Transverse colon (tissue), 4 donors: ENCODE measurements around the gene SLC37A1. TPM values are rescaled to one million over a fixed set of nuclear protein-coding genes. Genes with fewer than 3 reads are reported as not detected.

Experiments used
- DNase-seq: peaks from one replicate; pipeline ENCODE4 v3.0.0-alpha.2; 2019
- H3K27ac ChIP-seq, 4 donors: fragments of 200-600 bp; sonication (generic); 2 replicates each; pipeline ENCODE4 v1.5.1; 2016 to 2018; ENCODE audit warnings: inconsistent platforms in 4 of 4
- H3K27me3 ChIP-seq: fragments of 200-600 bp; sonication (generic); 2 replicates; pipeline ENCODE4 v1.5.1; 2017; ENCODE audit warnings: inconsistent platforms
- H3K36me3 ChIP-seq, 4 donors: fragments of 200-600 bp; sonication (generic); 2 replicates each; pipeline ENCODE4 v1.5.1; 2017 to 2019; ENCODE audit warnings: inconsistent platforms in 4 of 4
- H3K4me1 ChIP-seq, 4 donors: fragments of 200-600 bp; sonication (generic); 2 replicates each; pipeline ENCODE4 v1.5.1; 2017 to 2020; ENCODE audit warnings: inconsistent platforms in 4 of 4
- H3K4me3 ChIP-seq, 4 donors: fragments of 200-600 bp; sonication (generic); 1 replicate in 1 of 4; 2 replicates in 3 of 4; pipeline versions ENCODE4 v1.5.1 to v1.6.1; 2017 to 2019; ENCODE audit warnings: inconsistent platforms in 4 of 4
- H3K9me3 ChIP-seq, 2 donors: fragments of 200-600 bp; sonication (generic); 2 replicates each; pipeline ENCODE4 v1.5.1; 2017 to 2019; ENCODE audit warnings: inconsistent platforms in 2 of 2
- EP300 ChIP-seq: sonication (generic); formaldehyde crosslinking; IDR thresholded peaks from one replicate; pipeline ENCODE4 v1.6.1; 2017; ENCODE audit warnings: antibody characterized with exemption, low read depth
- POLR2A ChIP-seq: fragments of 450-650 bp; IDR thresholded peaks from one replicate; pipeline ENCODE4 v1.6.1; 2016; ENCODE audit warnings: antibody characterized with exemption, mild to moderate bottlenecking, moderate library complexity
- POLR2AphosphoS5 ChIP-seq, 3 donors: sonication (generic); formaldehyde crosslinking; IDR thresholded peaks; one replicate each; pipeline ENCODE4 v1.6.1; 2016; ENCODE audit warnings: antibody characterized with exemption in 3 of 3
- WGBS, 2 donors: methylation state at CpG; one replicate each; pipeline ENCODE4 v1.1.5; 2018; ENCODE audit warnings: low coverage in 1 of 2; 5-methylcytosine and 5-hydroxymethylcytosine counted together
- in situ Hi-C, 4 donors: fragments of 200-750 bp; cut with MboI; loops; one replicate each; pipeline versions ENCODE4 v1.15.0 to v1.15.1; 2017; ENCODE audit warnings: low sequenced_read_pairs in 3 of 4, low pct_ligation_motif_present in 1 of 4, low pct_unique_long_range_greater_than_20kb in 1 of 4
- intact Hi-C: fragments of 100-400 bp; cut with DNase I; formaldehyde crosslinking; loops from one replicate; pipeline ENCODE4 v1.15.1; 2023; ENCODE audit warnings: low total_unique reads
- total RNA-seq, 4 donors: library from RNA; depleted of rRNA; stranded (reverse); fragments of >200 nt; gene quantifications; one replicate each; pipeline ENCODE4 v1.1.0, GENCODE V29; 2016
- TF ChIP-seq, protein P1 (sequence below), 5 experiments: fragments of 200-600 bp in 3 of 5; fragments of 450-650 bp in 2 of 5; sonication (generic) in 3 of 5; IDR thresholded peaks; 1 replicate in 2 of 5; 2 replicates in 3 of 5; pipeline ENCODE4 v1.5.1; 2016 to 2017; ENCODE audit warnings: antibody characterized with exemption in 5 of 5, inconsistent platforms in 3 of 5, mild to moderate bottlenecking in 2 of 5, moderate library complexity in 1 of 5

SLC37A1 gene
- total RNA-seq, 4 donors from 2014 or later: 80.8 to 139 (median 117) TPM

GRCh38 chr21:42578034-42578433 is 64.4 kb downstream of the SLC37A1 start:
- H3K4me3 ChIP-seq: no peak overlapping the region
- no peaks in the 10 kb centered on the region for H3K27me3 ChIP-seq
- intact Hi-C loops: no loop called here
- H3K36me3 ChIP-seq: peaks cover 0 to 26% (median 2%) of the 10 kb centered on the region in 4 donors
- DNase-seq: peak; percentile 2
- in situ Hi-C loops: loop anchor here in 2 of 4 donors (25.0 kb wide), 2 partner anchors 184 to 234 kb away; no protein-coding TSS in a partner anchor
- TF ChIP-seq, protein P1, sequence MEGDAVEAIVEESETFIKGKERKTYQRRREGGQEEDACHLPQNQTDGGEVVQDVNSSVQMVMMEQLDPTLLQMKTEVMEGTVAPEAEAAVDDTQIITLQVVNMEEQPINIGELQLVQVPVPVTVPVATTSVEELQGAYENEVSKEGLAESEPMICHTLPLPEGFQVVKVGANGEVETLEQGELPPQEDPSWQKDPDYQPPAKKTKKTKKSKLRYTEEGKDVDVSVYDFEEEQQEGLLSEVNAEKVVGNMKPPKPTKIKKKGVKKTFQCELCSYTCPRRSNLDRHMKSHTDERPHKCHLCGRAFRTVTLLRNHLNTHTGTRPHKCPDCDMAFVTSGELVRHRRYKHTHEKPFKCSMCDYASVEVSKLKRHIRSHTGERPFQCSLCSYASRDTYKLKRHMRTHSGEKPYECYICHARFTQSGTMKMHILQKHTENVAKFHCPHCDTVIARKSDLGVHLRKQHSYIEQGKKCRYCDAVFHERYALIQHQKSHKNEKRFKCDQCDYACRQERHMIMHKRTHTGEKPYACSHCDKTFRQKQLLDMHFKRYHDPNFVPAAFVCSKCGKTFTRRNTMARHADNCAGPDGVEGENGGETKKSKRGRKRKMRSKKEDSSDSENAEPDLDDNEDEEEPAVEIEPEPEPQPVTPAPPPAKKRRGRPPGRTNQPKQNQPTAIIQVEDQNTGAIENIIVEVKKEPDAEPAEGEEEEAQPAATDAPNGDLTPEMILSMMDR (IDR thresholded peaks at IDR 0.05): no peak
- TF ChIP-seq EP300 (no peak), POLR2A (no peak), POLR2AphosphoS5 (IDR thresholded peaks at IDR 0.05) (no peak)
- no peak overlapping the region for H3K27ac ChIP-seq
- WGBS, 2 donors: 92 to 94% methylated on average over 6 to 9 of the region's 9 CpGs
- no peaks in the 10 kb centered on the region for H3K9me3 ChIP-seq
- no peaks in the 10 kb centered on the region for H3K4me1 ChIP-seq

- peak; percentile 1 for DNase-seq
- Histone ChIP-seq H3K27me3 (no peaks in the 10 kb centered on the region), H3K9me3 (no peaks in the 10 kb centered on the region), H3K27ac (no peak overlapping the region), H3K4me1 (no peaks in the 10 kb centered on the region), H3K36me3 (peaks cover 0 to 26% (median 2%) of the 10 kb centered on the region in 4 donors), H3K4me3 (no peak overlapping the region)
- TF ChIP-seq POLR2AphosphoS5 (IDR thresholded peaks at IDR 0.05) (no peak), EP300 (no peak)
- in situ Hi-C loops (loop anchor here in 2 of 4 donors (25.0 kb wide), 2 partner anchors 183 to 233 kb away; no protein-coding TSS in a partner anchor), intact Hi-C loops (no loop called here)
- WGBS, 2 donors: 87 to 93% methylated on average over 3 to 12 of the region's 12 CpGs
Measured at GRCh38 chr21:42578761-42579415, 65.2 kb downstream of the SLC37A1 start.

DNA sequence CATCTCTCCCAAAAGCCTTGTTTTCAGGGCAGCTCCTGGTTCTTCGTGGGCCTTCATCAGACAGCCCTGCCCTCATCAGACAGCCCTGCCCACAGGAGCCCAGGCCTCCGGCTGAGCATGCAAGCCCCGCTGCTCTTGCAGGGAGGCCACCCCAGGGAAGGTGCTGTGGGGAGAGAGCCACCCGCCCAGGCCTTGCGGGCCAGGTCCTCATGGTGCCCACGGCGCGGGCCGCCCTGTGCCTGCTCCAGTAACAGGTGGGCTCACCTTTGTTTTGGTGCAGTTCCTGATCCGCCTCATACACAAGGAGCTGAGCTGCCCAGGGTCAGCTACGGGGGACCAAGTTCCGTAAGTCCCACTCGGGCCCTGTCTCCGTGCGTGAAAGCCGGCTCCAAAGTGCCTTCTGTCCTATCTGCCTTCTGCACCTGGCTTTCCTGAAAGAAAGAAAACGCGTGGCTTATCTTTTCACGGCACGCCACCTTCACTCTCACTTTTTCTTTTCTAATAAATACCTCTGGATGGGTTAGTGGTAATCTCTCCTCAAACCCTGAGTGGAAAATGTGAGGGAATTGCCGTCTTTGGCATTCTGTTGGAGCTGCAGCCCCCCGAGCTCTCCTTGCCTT is 65.9 kb downstream of the SLC37A1 start:
- intact Hi-C loops: no loop called here
- H3K27me3 ChIP-seq: no peaks in the 10 kb centered on the region
- TF ChIP-seq POLR2A (no peak), EP300 (no peak), POLR2AphosphoS5 (IDR thresholded peaks at IDR 0.05) (no peak)
- TF ChIP-seq, protein P1 (IDR thresholded peaks at IDR 0.05): no peak
- H3K27ac ChIP-seq: no peak overlapping the region
- H3K9me3 ChIP-seq: no peaks in the 10 kb centered on the region
- WGBS, 2 donors: 83 to 89% methylated on average over 1 to 17 of the region's 22 CpGs
- H3K4me1 ChIP-seq: no peaks in the 10 kb centered on the region
- DNase-seq: peak; percentile 8
- in situ Hi-C loops: loop anchor here in 2 of 4 donors (25.0 kb wide), 2 partner anchors 183 to 233 kb away; no protein-coding TSS in a partner anchor
- peaks cover 0 to 26% (median 2%) of the 10 kb centered on the region in 4 donors for H3K36me3 ChIP-seq
- H3K4me3 ChIP-seq: no peak overlapping the region

DNA sequence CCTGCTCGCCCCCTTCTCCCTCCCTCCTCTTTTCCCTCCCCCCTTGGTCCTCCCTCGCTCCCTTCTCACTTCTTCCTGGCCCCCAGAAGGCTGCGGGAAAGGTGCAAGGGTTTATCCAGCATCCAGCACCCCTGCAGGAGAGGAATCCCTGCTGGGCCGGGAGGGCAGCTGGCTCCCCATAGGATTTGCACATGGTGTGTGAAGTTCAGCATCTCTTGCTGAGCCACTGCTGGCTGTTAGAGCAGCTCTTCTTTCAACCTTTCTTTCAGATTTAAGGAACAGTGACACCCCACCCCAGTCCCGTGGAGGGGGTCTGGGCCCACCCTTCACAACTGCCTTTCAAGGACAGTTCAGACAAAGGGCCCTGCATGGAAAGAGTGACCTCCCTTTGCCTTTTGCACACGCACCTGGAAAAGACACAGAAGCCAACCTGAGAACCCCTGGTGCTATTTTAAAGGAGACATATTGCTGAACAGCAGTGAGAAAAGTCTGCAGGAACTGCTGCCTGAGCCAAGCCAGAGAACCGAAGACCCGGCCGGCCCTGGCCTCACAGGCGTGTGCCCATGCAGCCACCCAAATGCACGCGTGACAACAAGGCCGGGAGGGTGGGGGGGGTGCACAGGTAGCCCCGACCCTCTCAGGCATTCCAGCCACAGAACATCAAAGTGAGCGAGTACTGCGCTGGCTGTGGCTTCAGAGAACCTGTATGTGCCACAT is 66.6 kb downstream of the SLC37A1 start:
- in situ Hi-C loops: loop anchor here in 2 of 4 donors (25.0 kb wide), 2 partner anchors 182 to 232 kb away; no protein-coding TSS in a partner anchor
- no peak for TF ChIP-seq EP300
- TF ChIP-seq POLR2AphosphoS5 (IDR thresholded peaks at IDR 0.05): no peak
- TF ChIP-seq POLR2A: no peak
- TF ChIP-seq, protein P1 (IDR thresholded peaks at IDR 0.05): no peak
- Histone ChIP-seq H3K27me3 (no peaks in the 10 kb centered on the region), H3K4me3 (no peak overlapping the region), H3K4me1 (no peaks in the 10 kb centered on the region), H3K36me3 (peaks cover 0 to 21% (median 1%) of the 10 kb centered on the region in 4 donors), H3K27ac (no peak overlapping the region), H3K9me3 (no peaks in the 10 kb centered on the region)
- WGBS, 2 donors: 88 to 89% methylated on average over 3 to 16 of the region's 16 CpGs
- DNase-seq: peak; percentile 1
- intact Hi-C loops: no loop called here
